ENCODE data around the gene THSD1.

- TF ChIP-seq USF2 (IDR thresholded peaks at IDR 0.05): no peak
- TF ChIP-seq MAX (IDR thresholded peaks at IDR 0.05): no peak
- TF ChIP-seq CTCF (IDR thresholded peaks at IDR 0.05): no peak
- no peak for TF ChIP-seq REST (IDR thresholded peaks at IDR 0.05)
- no peak for TF ChIP-seq BHLHE40 (IDR thresholded peaks at IDR 0.05; ENCODE audit: low read depth, low read length)
- TF ChIP-seq RARB (CRISPR knock-in tag; IDR thresholded peaks at IDR 0.05): no peak
These were observed 46.4 kb downstream of the THSD1 start for GRCh38 chr13:52359534-52359933.

Measured in A549 (cell line).